HG03025 (cell line): ENCODE measurements around the gene SLC39A11.
"Not testable (repeated sequence)": the region's sequence is repeated elsewhere in the genome, so short reads cannot be mapped to it uniquely, and the experiment has no call there.

Source experiments
- ATAC-seq: cut with Tn5 transposase; IDR thresholded peaks from one replicate; pipeline ENCODE4 v1.9.1; 2021; ENCODE audit warnings: mild to moderate bottlenecking, moderate library complexity; ENCODE audit not compliant: unreplicated experiment, low FRiP score

Gene SLC39A11

DNA sequence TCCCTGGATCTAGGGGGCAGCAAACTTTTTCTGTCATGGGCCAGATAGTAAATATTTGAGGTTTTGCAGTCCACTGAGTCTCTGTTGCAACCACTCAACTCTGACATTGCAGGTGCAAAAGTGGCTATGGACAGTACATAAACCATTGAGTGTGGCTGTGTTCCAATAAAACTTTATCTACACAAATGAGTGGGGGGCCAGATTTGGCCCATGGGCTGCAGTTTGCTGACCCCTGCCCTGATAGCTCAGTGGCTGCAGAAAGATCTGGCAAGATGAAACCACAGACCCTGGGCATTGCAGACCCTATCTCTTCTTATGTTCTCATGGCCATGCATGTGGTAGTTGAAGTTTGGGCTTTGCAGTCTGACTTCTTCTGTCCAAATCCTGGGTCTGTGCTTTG is 440.5 kb downstream of the SLC39A11 start:
- ATAC-seq: no peak

DNA sequence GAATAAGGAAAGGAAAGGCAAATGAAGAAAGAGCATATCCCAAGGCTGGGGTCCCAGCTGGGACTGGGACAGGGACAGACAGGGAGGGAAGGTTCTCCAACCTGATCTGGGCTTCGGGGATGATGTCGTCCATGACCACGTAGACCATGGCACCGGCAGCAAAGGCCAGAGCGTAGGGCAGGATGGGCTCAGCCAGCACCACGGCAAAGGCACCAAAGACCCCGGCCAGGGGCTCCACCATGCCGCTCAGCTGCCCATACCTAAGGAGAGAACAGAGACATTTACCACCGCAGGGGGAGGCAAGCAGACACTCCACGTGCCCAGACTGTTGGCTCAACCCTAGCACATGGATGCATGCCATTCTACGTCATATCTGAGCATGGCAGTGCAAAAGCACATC is 443.8 kb downstream of the SLC39A11 start:
- no peak for ATAC-seq

DNA sequence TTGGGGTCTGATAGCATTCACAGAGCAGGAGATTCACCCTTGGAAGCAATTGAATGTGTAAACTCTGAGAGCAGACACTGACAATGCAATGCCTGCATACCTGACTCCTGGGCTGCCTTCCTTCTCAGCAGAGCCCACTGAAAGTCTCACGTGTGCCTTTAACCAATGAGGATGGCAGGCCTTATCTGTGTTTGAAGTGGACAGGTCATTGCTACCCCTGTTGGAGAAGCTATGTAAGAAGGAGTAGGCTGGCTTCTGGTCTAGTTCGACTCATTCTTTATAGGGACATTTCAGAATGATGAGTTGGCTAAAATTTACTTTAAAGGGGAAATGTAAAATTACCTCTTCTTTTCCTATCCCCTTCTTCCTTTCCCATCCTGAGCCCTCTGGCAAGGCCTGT is 446.3 kb downstream of the SLC39A11 start:
- no peak for ATAC-seq

DNA sequence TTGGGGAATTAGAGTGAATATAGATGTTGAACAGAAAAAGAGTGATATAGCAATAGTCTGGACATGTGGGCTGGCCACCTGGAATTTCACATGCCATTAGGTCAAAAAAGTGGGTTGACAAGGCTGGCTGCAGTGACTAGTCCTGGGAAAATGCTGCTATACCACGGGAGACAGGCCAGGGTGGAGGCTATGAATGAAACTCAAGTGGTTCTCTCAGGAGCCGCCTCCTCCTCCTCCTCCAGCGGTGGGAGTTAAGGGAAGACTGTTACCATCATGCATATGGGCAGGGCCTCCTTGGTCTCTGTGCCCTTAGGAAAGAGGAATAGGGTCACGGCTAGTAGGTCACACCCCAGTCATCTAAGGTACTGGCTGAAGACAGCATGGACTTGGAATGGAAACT is 448.0 kb downstream of the SLC39A11 start:
- no peak for ATAC-seq

DNA sequence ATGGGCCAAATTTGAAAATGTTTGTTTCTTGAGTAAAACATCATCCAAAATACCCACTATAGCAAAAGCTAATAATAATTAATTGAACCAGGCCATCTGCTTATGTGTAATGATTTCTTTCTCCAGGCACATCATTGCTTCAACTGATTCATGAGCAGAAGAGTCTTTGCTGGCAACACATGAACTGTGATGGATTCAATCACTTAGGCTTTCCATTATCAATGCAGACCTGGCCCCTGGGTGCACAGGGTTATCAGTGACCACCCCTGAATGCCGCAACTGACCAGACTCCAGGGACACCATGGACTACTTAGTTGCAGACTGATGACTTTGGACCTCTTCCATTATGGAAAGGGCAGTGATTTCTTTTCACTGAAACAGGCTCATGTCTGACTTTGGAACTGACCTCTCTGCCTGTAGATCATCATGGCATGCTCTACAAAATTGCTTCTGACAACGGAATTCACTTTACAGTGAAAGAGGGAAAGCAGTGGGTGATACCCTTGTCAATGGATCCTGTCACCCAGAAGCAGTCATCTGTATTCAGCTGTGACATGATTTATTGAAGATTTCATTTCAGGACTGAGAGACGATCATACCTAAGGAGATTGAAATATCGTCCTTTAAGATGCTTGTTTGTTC is 448.8 kb downstream of the SLC39A11 start:
- no peak for ATAC-seq

DNA sequence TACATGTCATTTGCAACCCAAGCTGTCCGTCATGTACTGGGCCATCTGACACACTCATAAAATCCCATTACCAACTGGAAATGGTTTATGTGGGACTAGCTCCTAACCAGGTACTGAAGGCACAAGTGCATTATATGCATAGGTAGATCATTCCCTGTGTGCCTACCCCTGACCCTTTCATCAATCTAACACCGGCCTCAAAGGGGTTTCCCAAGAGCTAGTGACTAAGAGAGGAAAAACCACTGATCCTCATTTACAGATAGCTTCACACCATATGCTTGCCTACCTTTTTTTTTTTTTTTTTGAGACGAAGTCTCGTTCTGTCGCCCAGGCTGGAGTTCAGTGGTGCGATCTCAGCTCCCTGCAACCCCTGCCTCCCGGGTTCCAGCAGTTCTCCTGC is 449.8 kb downstream of the SLC39A11 start:
- no peak for ATAC-seq

DNA sequence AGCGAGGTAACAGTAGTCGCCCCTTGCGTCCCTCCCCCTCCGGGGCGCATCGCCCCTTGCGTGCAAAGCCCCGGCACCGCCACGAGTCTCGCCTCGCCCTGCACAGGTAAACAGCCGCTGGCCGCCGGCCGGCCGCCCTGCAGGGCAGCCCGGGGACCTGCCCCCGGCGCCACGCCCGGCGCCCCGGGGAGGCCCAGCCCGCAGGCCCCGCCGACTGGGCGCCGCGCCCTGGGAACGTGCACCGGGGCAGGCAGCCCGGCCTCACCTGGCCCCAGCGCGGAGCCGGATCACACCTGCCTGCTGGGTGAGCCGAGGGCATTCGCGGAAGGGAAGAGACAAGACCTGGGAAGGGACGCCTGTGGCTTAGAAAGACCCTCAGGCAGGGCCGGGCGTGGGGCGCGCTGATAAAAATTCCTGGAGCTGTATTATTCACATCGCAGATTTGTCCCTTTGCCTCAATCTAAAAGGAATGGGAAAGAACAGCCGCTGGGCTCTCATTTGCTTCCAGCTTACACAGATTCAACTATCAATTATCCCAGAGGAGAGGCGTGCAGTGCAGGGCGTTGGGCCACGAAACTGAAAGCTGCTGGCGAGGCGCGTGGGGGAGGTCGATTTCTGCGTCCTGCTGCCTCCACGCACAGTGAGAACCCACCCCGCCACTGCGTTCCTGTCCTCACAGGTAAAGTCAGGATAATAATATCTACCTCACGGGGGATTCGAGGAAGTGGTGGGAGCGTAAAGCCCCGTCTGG is 451.9 kb downstream of the SLC39A11 start:
- no peak for ATAC-seq

DNA sequence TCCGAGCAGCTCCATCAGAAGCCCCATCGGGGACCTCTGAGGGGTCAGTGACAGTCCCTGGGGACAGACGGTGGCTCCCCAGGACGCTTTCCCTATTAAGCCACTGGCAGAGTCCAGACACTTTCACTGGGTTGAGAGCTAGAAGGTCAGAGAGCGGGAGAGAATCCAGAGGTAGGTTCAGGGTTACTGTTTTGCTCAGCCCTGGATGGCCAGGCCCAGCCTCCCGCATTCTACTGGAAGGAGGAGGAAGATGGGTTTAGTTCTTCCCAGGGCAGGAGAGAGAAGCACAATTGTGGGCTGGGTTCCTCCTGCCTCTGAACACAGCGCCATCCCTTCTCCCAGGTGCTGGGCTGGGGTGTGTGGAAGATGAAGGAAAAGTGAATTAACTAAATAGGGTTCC is 452.8 kb downstream of the SLC39A11 start:
- ATAC-seq: no peak

DNA sequence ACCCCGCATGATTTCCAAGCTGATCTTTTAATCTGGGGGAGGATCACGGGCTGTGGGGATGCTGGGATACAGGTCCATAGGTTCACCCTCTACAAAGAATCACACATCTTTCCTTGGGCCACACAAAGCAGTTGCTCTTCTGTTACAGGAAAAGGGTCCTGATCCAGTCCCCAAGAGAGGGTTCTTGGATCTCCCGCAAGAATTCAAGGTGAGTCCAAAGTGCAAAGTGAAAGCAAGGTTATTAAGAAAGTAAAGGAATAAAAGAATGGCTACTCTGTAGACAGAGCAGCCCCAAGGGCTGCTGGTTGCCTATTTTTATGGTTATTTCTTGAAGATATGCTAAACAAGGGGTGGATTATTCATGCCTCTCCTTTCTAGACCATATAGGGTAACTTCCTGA is 453.6 kb downstream of the SLC39A11 start:
- ATAC-seq: not testable (repeated sequence)

DNA sequence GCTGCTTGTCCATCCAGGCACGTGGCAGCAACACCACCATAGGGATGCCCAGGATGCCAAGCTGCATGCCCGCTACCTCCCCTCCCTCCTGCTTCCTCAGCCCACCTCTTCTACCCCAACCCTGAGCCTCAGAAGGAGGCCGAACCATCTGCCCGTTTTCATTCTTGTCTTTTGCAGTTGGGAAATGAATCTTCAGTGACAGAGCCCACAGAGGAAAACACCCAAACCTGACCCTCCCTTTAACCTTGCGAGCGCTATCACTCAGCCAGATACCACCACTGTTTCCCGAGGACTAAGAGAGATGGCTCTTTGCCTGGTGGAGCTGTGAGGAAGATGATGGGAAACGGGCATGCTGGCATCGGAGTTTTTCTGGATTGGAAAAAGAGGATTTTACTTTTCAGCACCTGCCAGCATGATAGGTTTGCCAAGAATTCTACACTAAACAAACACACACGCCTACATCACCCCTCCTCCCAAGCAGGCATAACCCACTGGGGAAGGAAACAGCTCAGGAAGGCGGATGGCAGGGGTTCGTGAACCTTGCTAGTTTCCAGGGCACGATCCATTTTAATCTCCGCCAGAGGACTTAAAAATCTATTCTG is 457.4 kb downstream of the SLC39A11 start:
- no peak for ATAC-seq

DNA sequence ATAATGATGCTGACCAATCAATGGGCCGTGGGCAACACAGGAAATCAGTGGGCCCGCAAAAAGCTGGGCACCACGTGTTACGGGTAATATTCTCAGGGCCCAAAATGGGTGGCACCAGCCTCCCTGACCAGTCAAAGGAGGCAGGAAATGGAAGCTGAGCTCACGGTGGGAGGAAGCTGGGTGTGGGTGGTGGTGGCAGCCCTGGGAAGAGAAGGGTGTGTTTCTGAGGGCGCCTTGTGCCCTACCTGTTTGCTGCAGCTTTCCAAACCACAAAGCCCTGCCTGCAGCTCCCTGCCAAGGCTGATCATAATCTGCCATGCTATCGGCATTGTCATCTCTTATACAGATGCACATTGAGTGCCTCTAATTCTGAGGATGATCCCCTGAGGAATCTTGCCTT is 457.9 kb downstream of the SLC39A11 start:
- ATAC-seq: no peak

DNA sequence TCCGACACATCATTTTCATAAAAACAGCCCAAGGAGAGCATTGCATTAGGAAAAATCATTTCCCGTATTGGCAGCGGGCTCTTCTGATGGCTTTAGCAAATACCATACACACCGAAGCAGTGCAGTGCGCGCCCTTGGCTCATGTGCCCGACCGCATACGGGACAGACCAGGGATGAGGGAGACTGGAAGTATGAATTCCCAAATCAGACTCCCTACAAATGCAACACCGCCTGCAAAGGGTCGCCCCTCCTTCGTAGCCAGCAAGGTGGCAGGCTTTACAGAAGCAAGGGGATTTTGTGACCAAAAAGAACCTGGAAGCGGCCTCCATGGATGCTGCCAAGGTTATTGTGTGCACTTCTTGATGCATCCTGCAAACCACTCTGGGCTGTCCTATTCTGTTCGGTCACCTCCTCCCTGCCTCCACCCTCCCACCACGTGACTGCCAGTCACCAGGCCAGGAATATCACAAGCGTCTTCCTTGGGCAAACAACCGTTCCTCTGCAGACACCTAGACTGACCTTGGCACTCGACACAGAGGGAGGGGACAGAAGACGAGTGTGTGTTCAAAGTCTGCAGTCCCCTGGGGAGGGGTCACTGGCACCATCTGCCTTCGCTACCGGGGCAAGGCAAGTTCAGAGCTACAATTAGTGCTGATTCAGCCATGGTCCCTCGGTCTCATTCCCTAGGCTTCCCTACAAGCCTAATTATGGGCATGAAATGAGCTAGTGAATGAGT is 460.4 kb downstream of the SLC39A11 start:
- no peak for ATAC-seq

DNA sequence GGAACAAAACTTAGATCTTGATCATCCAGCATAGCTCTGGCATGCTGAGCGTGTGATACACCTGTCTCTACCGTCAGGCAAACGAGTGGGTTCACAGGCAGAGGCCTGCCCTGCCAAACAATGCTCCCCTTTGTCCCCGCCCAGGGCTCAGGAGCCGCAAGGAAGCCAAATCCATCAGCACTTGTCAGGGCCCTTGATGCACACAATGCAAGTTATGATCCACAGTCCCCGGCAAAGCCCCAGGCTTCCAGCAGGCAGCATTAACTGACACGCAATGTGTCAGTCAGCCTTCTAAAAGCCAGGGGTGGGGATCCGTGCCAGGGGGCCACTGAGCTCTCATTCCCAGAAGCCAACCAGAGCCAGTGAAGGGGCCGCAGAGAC is 460.9 kb downstream of the SLC39A11 start:
- ATAC-seq: no peak

DNA sequence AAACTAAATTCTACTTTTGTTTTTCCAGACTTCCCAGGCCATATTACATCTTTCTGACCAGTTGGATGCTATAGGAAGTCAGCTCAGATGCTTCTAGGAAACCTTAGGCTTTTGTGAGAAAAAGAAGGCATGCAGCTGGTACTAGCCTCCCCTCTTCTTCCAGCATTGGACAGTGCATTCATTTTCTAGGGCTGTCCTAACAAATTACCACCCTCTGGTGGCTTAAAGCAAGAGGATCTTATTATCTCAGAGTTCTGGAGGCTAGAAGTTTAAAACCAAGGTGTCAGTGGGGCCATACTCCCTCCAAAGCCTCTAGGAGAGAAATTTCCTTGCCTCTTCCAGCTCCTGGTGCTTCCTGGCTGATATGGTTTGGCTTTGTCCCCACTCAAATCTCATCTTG is 467.8 kb downstream of the SLC39A11 start:
- ATAC-seq: no peak

DNA sequence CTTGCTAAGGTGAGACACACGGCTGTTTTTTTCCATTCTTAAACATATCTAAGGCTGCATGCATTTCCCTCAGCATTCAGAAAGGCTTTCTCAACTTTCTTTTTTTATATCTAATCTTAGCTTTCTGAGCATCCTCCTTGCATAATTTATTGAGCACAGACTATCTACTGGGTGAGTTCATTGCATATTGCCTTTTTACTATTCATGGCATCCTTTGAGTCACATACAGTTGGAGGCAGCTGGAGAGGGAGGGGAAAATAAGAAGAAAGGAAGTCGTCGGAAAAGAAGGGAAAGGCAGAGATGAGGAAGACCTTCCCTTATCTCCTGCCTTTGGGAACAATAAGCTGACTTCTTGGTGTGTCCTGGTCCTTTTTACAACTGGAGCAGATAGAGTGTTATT is 468.3 kb downstream of the SLC39A11 start:
- ATAC-seq: no peak

DNA sequence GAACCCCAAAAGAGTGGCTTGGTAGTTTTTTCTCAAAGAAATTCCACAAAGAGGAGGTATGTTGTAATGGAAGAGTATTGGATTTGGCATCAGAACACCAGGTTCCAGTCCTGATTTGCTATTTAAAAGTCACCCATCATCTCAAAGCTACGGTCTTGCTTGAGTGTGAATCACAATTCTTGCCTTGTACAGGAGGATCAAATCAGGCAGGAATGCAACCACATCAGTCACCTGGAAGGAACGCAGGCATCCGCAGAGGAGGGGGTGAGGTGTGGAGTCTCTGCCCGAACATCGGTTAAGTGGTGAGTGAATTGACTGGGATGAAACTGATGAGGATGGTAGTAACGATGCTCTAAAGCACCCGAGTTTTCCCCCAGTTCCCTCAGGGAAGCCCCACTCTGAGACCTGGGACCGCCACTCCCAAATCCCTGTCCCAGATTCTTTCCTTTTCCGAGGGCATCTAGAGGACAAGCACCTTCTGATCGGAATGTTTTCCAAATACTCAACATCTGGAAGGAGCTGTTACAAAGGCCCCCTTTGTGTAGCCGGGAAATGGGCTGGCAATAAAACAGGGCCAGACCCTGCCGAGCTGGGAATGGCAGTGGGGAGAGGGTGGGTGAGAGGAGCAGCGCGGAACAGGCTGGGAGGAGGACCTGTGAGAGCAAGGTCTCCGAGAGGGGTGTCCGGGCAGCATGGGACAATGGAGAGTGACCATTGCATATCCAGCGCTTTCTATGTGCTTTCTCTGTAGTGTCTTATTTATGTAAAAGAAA is 469.6 kb downstream of the SLC39A11 start:
- no peak for ATAC-seq

DNA sequence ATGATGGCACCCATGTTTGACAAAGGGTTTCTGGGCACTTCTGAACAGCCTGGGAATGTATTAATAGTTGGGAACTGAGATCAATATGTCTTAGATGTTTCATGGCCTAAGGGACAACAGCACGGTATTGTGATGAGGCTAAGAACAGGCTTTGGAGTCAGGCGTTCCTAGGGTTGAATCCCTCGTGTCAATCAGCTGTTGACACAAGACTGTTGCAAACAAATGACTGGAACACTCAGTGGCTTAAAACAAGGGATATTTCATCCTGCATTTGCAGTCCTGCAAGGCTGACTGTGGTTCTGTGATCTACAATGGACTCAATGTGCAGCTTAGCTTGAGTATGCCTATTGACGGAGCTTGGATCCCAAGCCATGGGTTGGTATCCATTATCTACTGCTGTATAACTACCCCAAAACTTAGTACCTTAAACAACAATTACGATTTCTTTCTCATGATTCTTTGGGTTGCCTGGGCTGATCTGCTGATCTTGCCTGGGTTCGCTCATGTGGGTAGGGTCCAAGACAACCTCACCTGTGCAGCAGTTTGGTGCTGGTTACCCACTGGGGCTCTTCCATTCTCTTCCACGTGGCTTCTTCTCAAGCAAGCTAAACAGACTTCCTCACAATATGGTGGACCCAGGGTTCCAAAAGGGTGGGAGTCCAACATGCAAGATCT is 472.4 kb downstream of the SLC39A11 start:
- no peak for ATAC-seq

DNA sequence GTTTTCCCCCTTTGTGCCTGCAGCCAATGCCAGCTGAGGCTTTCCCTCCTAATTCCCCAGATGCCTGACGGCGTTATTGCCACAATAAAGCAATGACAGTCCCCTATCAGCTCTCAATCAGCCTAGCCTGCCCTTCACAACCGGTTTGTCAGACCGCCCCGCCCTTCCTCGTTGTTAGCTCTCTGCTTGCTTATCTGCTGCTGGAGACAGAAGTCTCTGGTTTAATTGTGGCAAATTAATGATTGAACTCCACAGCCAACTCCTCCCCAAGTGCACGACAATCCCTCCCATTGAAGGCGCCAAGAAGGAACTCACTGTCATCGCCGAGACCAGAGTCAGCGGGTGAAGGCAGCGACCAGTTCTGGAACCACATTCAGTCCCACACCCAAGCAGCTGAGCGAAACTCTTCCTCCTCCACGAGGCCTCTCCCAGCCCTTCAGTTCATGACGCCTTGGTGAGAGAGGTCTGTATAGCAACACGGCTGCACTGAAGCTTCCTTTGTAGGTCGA is 474.4 kb downstream of the SLC39A11 start:
- no peak for ATAC-seq

DNA sequence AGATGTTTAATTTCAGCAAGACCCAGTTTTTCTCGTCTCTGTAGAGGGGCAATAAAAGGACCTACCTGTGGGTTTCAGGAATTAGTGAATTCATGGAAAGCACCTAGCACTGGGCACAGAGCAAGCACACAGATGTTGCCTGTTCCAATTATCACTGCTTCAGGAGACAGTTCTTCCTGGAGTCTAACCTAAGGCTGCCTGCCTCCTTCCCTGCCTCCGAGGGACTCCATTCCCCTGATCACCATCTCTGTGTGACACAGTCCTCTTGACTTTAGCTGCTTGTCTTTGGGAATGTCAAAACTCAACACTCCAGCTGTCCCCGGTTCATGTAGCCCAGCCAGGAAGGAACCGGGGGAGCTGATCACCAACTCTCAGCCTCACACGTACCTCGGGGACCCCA is 474.9 kb downstream of the SLC39A11 start:
- no peak for ATAC-seq

DNA sequence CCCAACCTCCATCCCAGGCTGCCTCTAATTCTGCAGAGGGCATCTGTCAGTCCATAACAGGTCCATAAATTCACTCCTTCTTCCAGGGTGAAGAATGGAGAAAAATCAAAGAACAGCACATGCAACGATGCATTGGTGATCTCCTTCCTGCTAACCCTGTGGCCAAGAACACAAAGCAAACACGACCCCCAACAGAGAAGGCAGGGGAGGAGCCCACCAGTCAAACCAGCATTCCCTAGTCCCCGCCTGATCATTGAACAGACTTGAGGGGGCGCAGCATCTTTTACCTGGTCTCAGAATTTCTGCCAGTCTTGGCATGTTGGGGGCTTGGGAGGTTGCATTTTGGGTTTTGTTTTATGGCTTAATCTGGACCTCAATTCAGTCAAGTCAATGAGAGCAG is 476.0 kb downstream of the SLC39A11 start:
- ATAC-seq: no peak
